Measurements from ENCODE around the gene ARL14.
"Not testable (repeated sequence)": the region's sequence is repeated elsewhere in the genome, so short reads cannot be mapped to it uniquely, and the experiment has no call there.

Gene ARL14

GRCh38 chr3:160678292-160678842, 1.4 kb downstream of the ARL14 start:
- DNase-seq: no peak

DNA sequence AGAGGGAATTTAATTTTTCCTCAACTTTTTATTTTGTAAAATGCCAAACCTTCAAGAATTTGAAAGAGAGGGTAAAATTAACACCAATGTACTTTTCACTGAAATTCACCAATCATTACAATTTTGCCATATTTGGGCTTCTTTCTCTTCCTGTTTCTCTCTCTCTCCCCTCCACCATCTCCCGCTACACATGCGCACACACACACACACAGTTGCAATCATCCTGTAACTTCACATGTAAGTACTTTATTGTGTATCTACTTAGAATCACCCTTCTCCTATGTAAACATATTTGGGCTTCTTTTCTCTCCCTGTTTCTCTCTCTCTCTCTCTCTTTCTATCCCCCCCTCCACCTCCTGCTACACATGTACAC, 7.4 kb downstream of the ARL14 start:
- DNase-seq: no peak

GRCh38 chr3:160685144-160685766, 8.3 kb downstream of the ARL14 start:
- DNase-seq: no peak

- no peak for DNase-seq
Observed at GRCh38 chr3:160686955-160687535, 10.1 kb downstream of the ARL14 start.

DNA sequence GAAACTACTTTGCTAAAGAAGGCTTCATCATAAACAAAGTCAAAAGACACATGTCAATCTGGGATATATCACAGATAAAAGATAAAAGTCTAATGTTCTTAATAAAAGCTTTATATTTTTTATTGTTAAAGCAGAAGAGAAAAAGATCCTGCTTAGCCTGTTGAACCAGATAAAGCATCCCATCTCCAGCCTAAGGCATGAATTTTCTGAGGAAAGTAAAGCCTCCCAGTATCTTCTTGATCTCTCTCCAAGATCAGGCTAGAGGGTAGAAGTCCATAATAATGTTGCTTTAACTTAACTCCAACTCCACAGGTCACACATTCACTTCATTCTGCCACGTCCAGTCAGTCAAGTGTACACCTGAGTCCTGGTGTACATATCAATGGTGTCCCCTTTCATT, 14.2 kb downstream of the ARL14 start:
- no peak for DNase-seq

GRCh38 chr3:160691962-160692361, 15.0 kb downstream of the ARL14 start:
- no peak for DNase-seq

GRCh38 chr3:160693191-160693590, 16.2 kb downstream of the ARL14 start:
- DNase-seq: no peak

- no peak for DNase-seq
Observed at GRCh38 chr3:160694345-160694744, 17.4 kb downstream of the ARL14 start.

- no peak for DNase-seq
Observed at GRCh38 chr3:160695003-160695402, 18.0 kb downstream of the ARL14 start.

GRCh38 chr3:160695915-160696327, 19.0 kb downstream of the ARL14 start:
- DNase-seq: no peak

- DNase-seq: no peak
Observed at GRCh38 chr3:160697637-160698380, 20.8 kb downstream of the ARL14 start.

DNA sequence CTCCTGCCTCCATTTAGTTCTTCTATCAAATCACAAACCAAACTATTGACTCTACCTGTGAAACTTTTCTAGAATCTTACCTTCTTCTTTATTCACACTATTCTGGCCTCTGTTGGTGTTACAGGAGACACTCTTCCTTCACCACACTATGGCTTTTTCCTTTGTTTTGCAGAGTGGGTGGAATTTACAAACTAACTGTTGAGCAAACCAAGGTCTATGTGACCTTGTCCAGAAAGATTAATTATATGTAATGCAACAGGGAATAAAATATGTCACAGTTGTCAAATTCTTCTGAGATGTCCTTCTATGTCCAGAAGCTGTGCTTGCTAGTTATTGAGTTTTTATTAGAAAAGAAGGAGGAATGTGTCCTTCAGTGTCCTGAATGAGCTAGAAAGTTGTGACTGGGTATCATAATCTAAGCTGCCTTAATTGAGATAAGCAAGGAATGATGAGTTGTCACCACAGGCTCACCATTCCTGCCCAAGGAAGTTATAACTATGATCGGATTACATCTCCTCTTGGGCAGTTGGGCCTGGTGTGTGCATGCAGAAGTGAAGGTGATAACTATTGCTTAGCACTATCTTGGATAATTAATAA, 21.7 kb downstream of the ARL14 start:
- DNase-seq: no peak

- DNase-seq: no peak
Observed at GRCh38 chr3:160701490-160701889, 24.5 kb downstream of the ARL14 start.

- DNase-seq: no peak
Observed at GRCh38 chr3:160702290-160702689, 25.3 kb downstream of the ARL14 start.

- DNase-seq: no peak
Observed at GRCh38 chr3:160703974-160704373, 27.0 kb downstream of the ARL14 start.

GRCh38 chr3:160707187-160707794, 30.3 kb downstream of the ARL14 start:
- no peak for DNase-seq

DNA sequence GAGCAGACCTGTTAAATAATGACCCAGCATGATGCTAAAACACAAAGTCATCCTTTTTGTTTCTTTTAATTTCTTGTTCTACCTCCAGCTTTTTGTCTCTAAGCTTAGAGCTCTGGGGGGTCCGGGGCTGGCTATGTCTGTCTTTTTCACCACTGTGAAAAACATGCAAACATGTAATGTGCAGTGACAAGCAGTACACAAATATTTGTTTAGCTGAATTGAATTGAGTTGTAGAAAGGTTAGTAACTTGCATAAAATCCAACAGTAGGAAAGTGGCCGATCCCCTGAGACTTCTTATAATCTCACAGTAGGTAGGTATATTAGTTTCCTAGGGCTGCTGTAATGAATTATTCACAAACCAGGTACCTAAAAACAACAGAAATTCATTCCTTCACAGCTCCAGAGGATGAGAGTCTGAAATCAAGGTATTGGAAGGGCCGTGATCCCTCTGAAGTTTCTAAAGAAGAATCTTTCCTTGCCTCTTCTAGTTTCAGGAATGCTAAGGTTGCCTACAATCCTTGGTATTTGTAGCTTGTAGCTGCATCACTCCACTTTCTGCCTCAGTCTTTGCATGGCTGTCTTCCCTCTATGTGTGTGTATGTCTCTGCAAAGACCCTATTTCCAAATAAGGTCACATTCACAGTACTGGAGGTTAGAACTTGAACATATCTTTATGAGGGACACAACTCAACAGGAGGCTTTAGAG, 32.7 kb downstream of the ARL14 start:
- DNase-seq: no peak

DNA sequence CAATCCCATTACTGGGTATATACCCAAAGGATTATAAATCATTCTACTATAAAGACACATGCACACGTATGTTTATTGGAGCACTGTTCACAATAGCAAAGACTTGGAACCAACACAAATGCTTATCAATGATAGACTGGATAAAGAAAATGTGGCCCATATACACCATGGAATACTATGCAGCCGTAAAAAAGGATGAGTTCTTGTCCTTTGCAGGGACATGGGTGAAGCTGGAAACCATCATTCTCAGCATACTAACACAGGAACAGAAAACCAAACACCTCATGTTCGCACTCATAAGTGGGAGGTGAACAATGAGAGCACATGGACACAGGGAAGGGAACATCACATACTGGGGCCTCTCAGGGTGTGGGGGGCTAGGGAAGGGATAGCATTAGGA, 36.2 kb downstream of the ARL14 start:
- DNase-seq: not testable (repeated sequence)

DNA sequence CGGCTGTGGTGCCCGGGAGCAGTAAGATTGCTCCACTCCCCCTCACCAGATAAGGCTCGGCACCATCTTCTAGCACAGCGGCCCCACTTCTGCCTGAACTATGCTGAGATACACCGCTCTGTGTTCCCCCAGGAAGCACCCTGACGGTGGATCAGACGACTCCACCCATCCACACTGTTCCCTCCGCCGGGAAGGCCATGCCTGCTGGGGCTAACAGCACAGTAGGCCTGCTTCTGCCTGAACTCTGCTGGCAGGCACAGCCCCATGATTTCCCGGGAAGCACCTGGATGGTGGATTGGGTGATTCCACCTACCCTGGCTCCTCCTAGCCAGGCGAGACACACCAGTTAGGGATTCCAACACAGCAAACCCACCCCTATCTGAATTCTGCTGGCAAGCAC, 42.8 kb downstream of the ARL14 start:
- DNase-seq: no peak

DNA sequence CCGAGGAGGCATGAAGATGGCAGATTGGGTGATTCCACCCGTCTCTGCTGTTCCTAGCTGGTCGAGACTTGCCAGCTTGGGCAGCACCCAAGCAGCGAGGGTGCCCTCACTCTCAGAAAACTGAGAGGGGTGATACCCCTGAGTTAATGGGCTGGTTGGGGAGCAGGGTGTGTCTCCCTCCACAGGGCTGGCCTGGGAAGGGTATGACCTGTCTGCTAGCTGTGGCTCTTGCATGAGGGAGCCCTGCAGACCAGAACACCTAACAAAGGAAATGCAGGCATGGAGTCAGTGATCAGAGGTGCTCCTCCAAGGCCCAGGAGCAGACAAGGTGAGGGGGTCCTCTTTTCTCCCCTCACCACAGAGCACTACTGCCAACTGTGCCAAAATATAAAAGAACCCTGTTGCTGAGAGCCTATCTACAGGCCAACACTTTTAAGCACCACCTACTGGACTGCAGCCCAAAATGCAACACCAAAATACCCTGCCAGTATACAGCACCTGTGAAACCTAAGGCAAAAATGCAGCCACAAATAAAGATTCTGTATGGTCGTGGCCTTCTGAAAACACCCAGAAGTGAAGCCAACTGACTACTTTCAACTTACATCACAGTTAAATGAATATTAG, 43.3 kb downstream of the ARL14 start:
- no peak for DNase-seq

- no peak for DNase-seq
Observed at GRCh38 chr3:160722331-160722730, 45.4 kb downstream of the ARL14 start.

- no peak for DNase-seq
Observed at GRCh38 chr3:160725338-160725737, 48.4 kb downstream of the ARL14 start.
